ENCODE results near the gene WDR27.

DNA sequence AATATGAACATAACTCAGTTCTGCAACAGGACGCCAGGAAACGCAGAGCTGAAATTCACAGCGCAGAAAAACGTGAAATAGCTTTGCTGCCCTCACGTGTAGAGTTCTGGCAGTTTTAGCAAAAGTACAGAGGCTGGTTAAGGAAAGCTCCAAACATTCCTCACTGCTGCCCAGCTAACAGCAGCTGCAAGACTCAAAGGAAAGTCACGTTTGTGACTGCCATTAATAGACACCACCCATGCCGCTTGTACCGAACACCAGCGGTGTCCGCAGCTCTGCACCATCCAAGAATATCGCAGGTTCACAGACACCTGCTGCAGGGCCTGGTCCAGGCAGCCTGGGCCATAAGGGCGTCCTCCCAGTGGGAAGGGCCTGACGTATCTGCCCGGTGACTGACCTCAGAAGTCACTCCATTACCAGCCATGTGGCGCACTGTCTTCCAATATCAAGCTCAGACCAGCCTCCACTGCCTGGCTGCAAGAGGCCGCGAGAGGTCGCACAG lies 61.4 kb downstream of the WDR27 start:
- TF ChIP-seq RB1 (IDR thresholded peaks at IDR 0.05; ENCODE audit: borderline replicate concordance) (no peak), TCF7 (IDR thresholded peaks at IDR 0.05; ENCODE audit: borderline replicate concordance) (no peak), RFX5 (IDR thresholded peaks at IDR 0.05; ENCODE audit: low read depth, low read length) (no peak), SUPT20H (IDR thresholded peaks at IDR 0.05; ENCODE audit: borderline replicate concordance, control insufficient read depth, low read depth, low read length) (no peak), CHD1 (IDR thresholded peaks at IDR 0.05; ENCODE audit: low read depth, low read length) (no peak), ZZZ3 (IDR thresholded peaks at IDR 0.05; ENCODE audit: control insufficient read depth, insufficient read length, low read depth) (no peak), EZH2 (IDR thresholded peaks at IDR 0.05; ENCODE audit: borderline replicate concordance, control insufficient read depth, low read depth, low read length) (no peak), WRNIP1 (IDR thresholded peaks at IDR 0.05; ENCODE audit: borderline replicate concordance, low read depth, low read length) (no peak)
- TF ChIP-seq, protein P1, sequence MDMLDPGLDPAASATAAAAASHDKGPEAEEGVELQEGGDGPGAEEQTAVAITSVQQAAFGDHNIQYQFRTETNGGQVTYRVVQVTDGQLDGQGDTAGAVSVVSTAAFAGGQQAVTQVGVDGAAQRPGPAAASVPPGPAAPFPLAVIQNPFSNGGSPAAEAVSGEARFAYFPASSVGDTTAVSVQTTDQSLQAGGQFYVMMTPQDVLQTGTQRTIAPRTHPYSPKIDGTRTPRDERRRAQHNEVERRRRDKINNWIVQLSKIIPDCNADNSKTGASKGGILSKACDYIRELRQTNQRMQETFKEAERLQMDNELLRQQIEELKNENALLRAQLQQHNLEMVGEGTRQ (IDR thresholded peaks at IDR 0.05; ENCODE audit: borderline replicate concordance, low read depth, low read length), result no peak
- TF ChIP-seq, protein P2, sequence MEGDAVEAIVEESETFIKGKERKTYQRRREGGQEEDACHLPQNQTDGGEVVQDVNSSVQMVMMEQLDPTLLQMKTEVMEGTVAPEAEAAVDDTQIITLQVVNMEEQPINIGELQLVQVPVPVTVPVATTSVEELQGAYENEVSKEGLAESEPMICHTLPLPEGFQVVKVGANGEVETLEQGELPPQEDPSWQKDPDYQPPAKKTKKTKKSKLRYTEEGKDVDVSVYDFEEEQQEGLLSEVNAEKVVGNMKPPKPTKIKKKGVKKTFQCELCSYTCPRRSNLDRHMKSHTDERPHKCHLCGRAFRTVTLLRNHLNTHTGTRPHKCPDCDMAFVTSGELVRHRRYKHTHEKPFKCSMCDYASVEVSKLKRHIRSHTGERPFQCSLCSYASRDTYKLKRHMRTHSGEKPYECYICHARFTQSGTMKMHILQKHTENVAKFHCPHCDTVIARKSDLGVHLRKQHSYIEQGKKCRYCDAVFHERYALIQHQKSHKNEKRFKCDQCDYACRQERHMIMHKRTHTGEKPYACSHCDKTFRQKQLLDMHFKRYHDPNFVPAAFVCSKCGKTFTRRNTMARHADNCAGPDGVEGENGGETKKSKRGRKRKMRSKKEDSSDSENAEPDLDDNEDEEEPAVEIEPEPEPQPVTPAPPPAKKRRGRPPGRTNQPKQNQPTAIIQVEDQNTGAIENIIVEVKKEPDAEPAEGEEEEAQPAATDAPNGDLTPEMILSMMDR (IDR thresholded peaks at IDR 0.05 in 2 of 3, conservative IDR thresholded peaks at IDR 0.05 in 1 of 3; ENCODE audit: control insufficient read depth in 2 of 3, extremely low read depth in 1 of 3, insufficient read depth in 1 of 3, low read depth in 3 of 3, low read length in 3 of 3), result no peak
